Ramos (cell line): ENCODE measurements around the gene ADAMTSL3.

ENCODE experiments used
- in situ Hi-C: fragments of 300-500 bp; cut with MboI; formaldehyde crosslinking; loops from one replicate; pipeline ENCODE4 v1.14.3; 2022; ENCODE audit warnings: low sequenced_read_pairs; ENCODE audit not compliant: unreplicated experiment

ADAMTSL3 gene

GRCh38 chr15:83653639-83654378 lies at the start of gene ADAMTSL3:
ADAMTSL3 (plus strand) TSS chr15:83654123; CDS start chr15:83655762, 1,639 bp downstream.
- in situ Hi-C loops = no loop called here

- in situ Hi-C loops = no loop called here
These were observed 49.4 kb upstream of the ADAMTSL3 start for GRCh38 chr15:83604549-83604948.

DNA sequence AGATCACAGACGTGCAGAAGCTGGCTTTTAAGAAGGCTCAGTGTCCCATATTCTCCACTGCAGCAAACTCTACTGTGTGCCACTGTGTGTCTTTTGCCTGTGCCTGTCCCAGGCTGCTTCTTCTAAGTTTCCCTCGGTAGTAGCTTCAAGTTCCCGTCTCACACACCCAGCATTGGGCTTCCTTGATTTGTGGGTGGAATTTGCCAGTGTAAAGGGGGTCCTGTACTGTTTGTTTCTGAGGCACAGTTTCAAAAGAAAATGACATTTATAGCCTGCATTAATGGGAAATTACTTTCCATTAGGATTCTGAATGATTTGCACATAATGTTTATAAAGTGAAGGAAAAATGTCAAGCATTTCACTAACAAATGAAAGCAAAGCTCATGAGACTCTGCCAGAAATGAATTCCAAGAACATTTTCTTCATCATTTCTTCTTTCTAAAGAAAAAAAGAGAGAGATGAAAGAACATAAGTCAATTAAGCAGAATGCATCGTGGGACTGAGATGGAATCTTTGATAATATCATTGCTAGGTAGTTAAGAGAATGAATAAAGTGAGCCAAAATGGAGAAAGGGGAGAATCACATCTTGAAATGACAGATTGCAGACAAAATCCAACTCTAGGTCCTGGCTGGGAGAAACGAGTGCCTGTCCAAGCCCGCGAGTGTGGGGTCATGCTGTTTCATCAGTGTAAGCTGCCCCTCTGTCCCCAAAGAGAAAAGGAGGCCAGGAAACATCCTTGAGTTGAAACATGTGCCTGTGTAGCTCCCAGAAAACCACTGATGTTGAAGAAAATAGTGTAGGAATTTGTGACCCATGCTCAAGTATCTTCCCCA lies 48.6 kb upstream of the ADAMTSL3 start:
- in situ Hi-C loops = no loop called here

- in situ Hi-C loops = no loop called here
These were observed 43.8 kb upstream of the ADAMTSL3 start for GRCh38 chr15:83610132-83610531.

- in situ Hi-C loops = no loop called here
These were observed 42.8 kb upstream of the ADAMTSL3 start for GRCh38 chr15:83610901-83611685.

GRCh38 chr15:83612226-83612625 lies 41.7 kb upstream of the ADAMTSL3 start:
- in situ Hi-C loops = no loop called here

GRCh38 chr15:83612898-83613635 lies 40.9 kb upstream of the ADAMTSL3 start:
- in situ Hi-C loops = no loop called here

GRCh38 chr15:83613714-83614113 lies 40.2 kb upstream of the ADAMTSL3 start:
- in situ Hi-C loops = no loop called here

DNA sequence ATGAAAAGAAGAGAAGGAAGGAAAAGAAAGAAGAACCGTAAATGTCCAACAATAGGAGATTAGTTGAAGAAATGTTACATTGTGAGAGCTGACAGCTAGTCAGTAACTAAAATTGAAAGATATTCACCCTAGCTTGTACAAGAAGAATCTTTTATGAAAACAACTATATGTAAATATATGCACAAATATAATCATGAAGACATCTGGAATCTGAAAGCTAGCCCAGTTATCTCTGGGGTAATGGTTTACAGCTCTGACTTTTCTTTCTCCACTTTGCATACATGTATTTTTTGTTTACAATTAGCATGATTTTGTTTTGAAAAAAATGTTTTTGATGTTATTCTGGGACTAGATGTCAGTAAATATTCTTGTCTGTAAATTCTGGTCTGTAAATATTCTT lies 37.1 kb upstream of the ADAMTSL3 start:
- in situ Hi-C loops = no loop called here

- in situ Hi-C loops = no loop called here
These were observed 27.6 kb upstream of the ADAMTSL3 start for GRCh38 chr15:83626171-83626802.

GRCh38 chr15:83631534-83631933 lies 22.4 kb upstream of the ADAMTSL3 start:
- in situ Hi-C loops = no loop called here

- in situ Hi-C loops = no loop called here
These were observed 10.7 kb upstream of the ADAMTSL3 start for GRCh38 chr15:83643201-83643600.

- in situ Hi-C loops = no loop called here
These were observed 9.5 kb upstream of the ADAMTSL3 start for GRCh38 chr15:83644439-83644838.

- in situ Hi-C loops = no loop called here
These were observed 3.1 kb upstream of the ADAMTSL3 start for GRCh38 chr15:83650831-83651230.

DNA sequence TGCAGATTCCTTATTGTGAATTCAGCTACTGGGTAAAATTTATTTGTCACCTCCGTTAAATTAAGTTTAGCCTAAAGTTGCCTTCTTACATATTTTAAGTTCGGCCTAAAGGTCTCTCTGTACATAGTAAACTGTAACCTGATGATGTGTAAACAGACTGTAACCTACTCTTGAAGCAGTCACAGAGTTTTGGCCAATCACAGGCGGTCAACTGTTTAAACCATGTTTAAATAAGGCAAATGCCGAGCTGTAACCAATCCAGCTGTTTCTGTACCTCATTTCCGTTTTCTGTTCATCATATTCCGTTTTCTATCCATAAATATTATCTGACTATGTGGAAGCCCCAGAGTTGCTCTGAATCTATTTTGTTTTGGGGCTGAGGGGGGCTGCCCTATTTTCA lies 2.4 kb upstream of the ADAMTSL3 start:
- in situ Hi-C loops = no loop called here

DNA sequence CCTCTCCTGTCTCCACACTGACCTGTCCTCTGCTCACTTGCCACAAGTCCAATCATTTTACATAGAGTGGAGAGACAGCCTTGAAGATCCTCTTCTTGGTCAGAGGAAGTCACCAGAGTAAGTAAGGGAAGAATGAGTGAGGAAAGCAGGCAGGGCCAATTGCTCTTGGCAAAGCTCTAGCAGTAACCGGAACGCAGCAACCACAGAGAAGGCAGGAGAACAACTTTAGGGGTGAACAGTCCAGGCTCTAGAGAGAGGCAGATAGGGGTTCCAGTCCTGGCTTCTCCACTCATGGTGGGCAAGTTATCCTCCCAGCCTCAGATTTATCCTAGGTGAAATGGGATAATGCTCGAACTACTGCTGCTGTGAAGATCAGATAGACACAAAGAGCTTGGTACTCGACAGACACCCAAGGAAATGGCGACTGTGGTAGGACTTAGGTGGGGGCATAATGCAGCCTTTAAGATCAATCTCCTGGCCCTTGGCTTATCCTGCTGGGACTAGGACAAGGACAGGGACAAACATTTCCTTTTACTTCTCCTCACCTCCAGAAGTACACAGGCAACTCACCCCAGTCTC lies 1.2 kb upstream of the ADAMTSL3 start:
- in situ Hi-C loops = no loop called here

DNA sequence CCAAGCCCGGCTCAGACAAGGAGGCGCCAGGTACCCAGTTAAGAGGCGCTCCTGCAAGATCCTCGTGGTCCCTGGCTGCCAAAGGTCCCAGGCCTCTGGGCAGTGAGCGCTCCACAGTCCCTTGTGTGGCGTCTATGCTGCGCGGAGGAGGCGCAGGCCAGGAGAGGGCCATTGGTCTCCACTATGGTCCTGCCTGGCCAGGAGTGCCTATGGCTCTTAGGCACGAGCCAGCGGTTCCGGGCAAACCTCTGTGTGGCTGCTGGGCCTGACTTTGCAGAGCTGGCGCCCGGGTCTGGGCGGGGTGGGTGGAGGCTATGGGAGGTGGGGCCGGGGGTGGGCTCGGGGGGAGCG lies 660 bp upstream of the ADAMTSL3 start:
- in situ Hi-C loops = no loop called here

DNA sequence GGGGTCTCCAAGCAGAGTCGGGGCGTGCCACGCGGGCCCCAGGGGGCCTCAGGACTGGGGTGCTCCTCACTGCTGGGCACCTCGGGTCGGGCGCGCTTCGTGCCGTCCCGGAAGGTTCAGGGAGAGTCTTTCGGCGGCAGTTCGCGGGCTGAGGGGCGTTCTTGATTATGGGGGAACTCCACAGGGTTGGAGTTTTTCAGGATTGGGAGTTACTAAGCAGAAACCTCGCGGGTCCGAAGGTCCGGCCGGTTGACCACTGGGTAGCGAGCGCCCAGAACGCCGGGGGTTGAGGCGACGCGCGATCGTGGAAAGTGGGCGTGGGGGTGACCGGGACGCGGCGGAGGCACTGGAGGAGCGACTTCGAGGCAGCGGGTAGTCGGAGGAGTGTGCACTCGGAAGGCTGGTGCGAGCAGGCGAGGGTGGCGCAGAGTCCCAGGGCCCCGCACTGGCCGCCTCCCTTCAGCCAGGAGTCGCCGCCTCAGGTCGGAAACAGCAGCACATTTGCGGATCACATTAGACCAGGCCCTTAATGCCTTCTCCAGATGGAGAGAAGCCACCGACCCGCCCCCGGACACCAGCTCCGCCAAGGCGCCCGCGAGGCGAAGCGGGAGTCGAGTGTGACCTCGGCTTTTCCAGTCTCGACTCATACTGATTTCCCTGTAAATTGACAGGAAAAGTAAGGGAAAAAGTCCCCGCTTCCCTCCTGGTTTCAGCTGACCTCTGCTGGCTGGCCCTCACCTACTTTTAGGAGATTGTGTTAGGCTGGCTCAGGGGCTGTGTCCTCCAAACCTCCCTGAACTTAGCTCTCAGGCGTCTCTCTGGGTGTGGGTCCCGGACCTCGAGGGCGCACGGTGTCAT lies 685 bp downstream of the ADAMTSL3 start:
- in situ Hi-C loops = no loop called here

DNA sequence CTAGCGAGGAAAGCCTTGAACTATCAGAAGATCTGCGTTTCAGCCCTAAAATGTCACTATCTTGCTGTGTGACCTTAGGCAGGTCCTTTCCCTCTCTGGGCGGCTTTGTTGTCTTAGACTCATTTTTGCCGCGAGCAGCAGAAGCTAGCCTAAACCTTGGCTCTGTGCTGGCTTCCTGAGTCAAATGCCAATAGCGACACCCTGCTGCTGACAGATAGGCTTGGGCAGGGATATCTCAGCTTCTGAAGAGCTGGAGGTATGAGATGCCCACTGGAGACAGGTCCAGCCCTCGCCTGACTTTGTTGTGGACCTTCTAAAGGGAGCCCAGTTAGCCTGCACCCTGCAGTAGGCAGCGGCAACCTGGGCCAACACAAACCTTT lies 1.3 kb downstream of the ADAMTSL3 start:
- in situ Hi-C loops = no loop called here
